Activated naive CD8-positive, alpha-beta T cell treated with anti-CD3 and anti-CD28 coated beads, Interleukin-2, amount 10 ng/mL, durations not matched to agents 7 days and 5 days (primary cell): ENCODE results near the gene KLHL1. TPM values are rescaled to one million over a fixed set of nuclear protein-coding genes. Genes with fewer than 3 reads are reported as not detected.

Experiments
- ATAC-seq: fragments of 150-1000 bp; cut with Tn5 transposase; one replicate; pipeline ENCODE4 v1.10.0; 2021; ENCODE audit warnings: low read depth, moderate library complexity
- POLR2A ChIA-PET: fragments of 350-600 bp; sonication (Branson Sonifier 250); formaldehyde crosslinking; loops from one replicate; lab custom pipeline; 2021; ENCODE audit warnings: antibody characterized with exemption; lab: Charles Lee
- DNase-seq: peaks from one replicate; pipeline ENCODE4 v3.0.0; 2021
- H3K27ac Mint-ChIP-seq: one replicate; pipeline ENCODE4 v1.8.0; 2022; ENCODE audit warnings: mild to moderate bottlenecking, mixed read lengths
- H3K27me3 Mint-ChIP-seq: one replicate; pipeline ENCODE4 v1.8.0; 2022; ENCODE audit warnings: mild to moderate bottlenecking, moderate library complexity, mixed read lengths
- H3K36me3 Mint-ChIP-seq: one replicate; pipeline ENCODE4 v1.8.0; 2021; ENCODE audit warnings: mild to moderate bottlenecking, mixed read lengths
- H3K4me1 Mint-ChIP-seq: one replicate; pipeline ENCODE4 v1.8.0; 2021; ENCODE audit warnings: mixed read lengths
- H3K4me3 Mint-ChIP-seq: one replicate; pipeline ENCODE4 v1.8.0; 2022; ENCODE audit warnings: mild to moderate bottlenecking, moderate library complexity, mixed read lengths
- H3K9me3 Mint-ChIP-seq: one replicate; pipeline ENCODE4 v1.8.0; 2021; ENCODE audit warnings: mixed read lengths
- total RNA-seq, 2 experiments: library from RNA; stranded (reverse); gene quantifications; one replicate each; pipeline ENCODE4 v1.2.3, GENCODE V29; 2021

The KLHL1 gene
- total RNA-seq, 2 experiments from 2014 or later, result not detected

- H3K4me3 Mint-ChIP-seq, result no peak overlapping the region
- DNase-seq (no peak), ATAC-seq (no peak)
- POLR2A ChIA-PET, result no interaction called here
- no peaks in the 10 kb centered on the region for H3K36me3 Mint-ChIP-seq
- no peaks in the 10 kb centered on the region for H3K4me1 Mint-ChIP-seq
- H3K27me3 Mint-ChIP-seq, result no peaks in the 10 kb centered on the region
- no peak overlapping the region for H3K27ac Mint-ChIP-seq
- H3K9me3 Mint-ChIP-seq, result peaks cover 6% of the 10 kb centered on the region
Observed at GRCh38 chr13:69676286-69676685, 432.0 kb downstream of the KLHL1 start.

GRCh38 chr13:69660155-69660554 is 448.1 kb downstream of the KLHL1 start:
- POLR2A ChIA-PET, result no interaction called here
- Mint-ChIP-seq H3K36me3 (no peaks in the 10 kb centered on the region), H3K4me1 (no peaks in the 10 kb centered on the region), H3K27ac (no peak overlapping the region), H3K4me3 (no peak overlapping the region), H3K9me3 (peaks cover 15% of the 10 kb centered on the region), H3K27me3 (no peaks in the 10 kb centered on the region)
- ATAC-seq (no peak), DNase-seq (no peak)

DNA sequence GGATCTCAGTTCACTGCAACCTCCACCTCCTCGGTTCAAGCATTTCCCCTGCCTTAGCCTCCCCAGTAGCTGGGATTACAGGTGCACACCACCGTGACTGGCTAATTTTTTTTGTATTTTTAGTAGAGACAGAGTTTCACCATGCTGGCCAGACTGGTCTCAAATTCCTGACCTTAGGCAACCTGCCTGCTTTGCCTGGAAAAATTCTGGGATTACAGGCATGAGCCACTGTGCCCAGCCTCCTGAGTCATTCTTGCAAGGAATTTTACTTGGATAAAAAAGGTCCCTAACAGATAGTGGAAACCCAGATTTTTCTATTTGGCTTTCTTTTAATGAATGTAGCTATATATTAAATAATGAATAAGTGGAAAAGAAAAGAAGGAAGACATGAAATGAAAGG is 450.6 kb downstream of the KLHL1 start:
- no peak for ATAC-seq
- peaks cover 15% of the 10 kb centered on the region for H3K9me3 Mint-ChIP-seq
- POLR2A ChIA-PET, result no interaction called here

GRCh38 chr13:69654392-69654791 is 453.9 kb downstream of the KLHL1 start:
- Mint-ChIP-seq H3K4me1 (no peaks in the 10 kb centered on the region), H3K9me3 (peaks cover 9% of the 10 kb centered on the region), H3K27ac (no peak overlapping the region), H3K4me3 (no peak overlapping the region), H3K36me3 (no peaks in the 10 kb centered on the region), H3K27me3 (no peaks in the 10 kb centered on the region)
- no peak for ATAC-seq
- no peak for DNase-seq
- POLR2A ChIA-PET, result no interaction called here

More for the DNA sequence above, 450.6 kb downstream of the KLHL1 start:
- Mint-ChIP-seq H3K27ac (no peak overlapping the region), H3K4me1 (no peaks in the 10 kb centered on the region), H3K36me3 (no peaks in the 10 kb centered on the region), H3K4me3 (no peak overlapping the region), H3K27me3 (no peaks in the 10 kb centered on the region)
- no peak for DNase-seq

Other genes with a start within 250 kb of the KLHL1 start
- not detected for gene ATXN8OS, start 626 bp downstream of the KLHL1 start, total RNA-seq